T-cell (primary cell): ENCODE measurements around the gene PHF2. TPM values are rescaled to one million over a fixed set of nuclear protein-coding genes. Genes with fewer than 3 reads are reported as not detected.

Source experiments
- ATAC-seq, 4 experiments: fragments of 200-7000 bp in 3 of 4; fragments of 150-1000 bp in 1 of 4; cut with Tn5 transposase; replicated peaks in 1 of 4; 1 replicate in 3 of 4; 2 replicates in 1 of 4; pipeline ENCODE4 v1.10.0; 2021; ENCODE audit warnings: moderate library complexity in 3 of 4, mild to moderate bottlenecking in 2 of 4, moderate number of reproducible peaks in 1 of 4
- CTCF ChIA-PET, 2 donors: fragments of 300-600 bp; sonication (Branson Sonifier 250); formaldehyde crosslinking; loops; one replicate each; lab custom pipeline; 2022; ENCODE audit warnings: antibody characterized with exemption in 2 of 2; lab: Charles Lee
- POLR2A ChIA-PET, 2 donors: fragments of 300-600 bp; sonication (Branson Sonifier 250); formaldehyde crosslinking; loops; one replicate each; lab custom pipeline; 2022; ENCODE audit warnings: antibody characterized with exemption in 2 of 2; lab: Charles Lee
- DNase-seq, 35 experiments: peaks; one replicate each; pipeline versions ENCODE4 v3.0.0 to v3.0.0-alpha.2; 2013 to 2023
- H3K27ac ChIP-seq: one replicate; pipeline ENCODE4 v1.5.1; 2013; ENCODE audit warnings: low read length
- H3K27me3 ChIP-seq, 2 experiments: replicated peaks in 1 of 2; 1 replicate in 1 of 2; 2 replicates in 1 of 2; pipeline versions ENCODE4 v1.6.1 to v1.7.0; 2013; ENCODE audit warnings: low read length in 1 of 2, mixed read lengths in 1 of 2; ENCODE audit not compliant: control insufficient read depth in 2 of 2, insufficient read depth in 2 of 2; ENCODE audit errors: extremely low read depth in 1 of 2
- H3K36me3 ChIP-seq, 2 donors: 1 replicate in 1 of 2; 2 replicates in 1 of 2; pipeline versions ENCODE4 v1.6.1 to v1.7.0; 2013; ENCODE audit warnings: low read length in 1 of 2; ENCODE audit not compliant: control insufficient read depth in 2 of 2, insufficient read depth in 1 of 2; ENCODE audit errors: extremely low read depth in 1 of 2
- H3K4me1 ChIP-seq, 2 experiments: 1 replicate in 1 of 2; 2 replicates in 1 of 2; pipeline versions ENCODE4 v1.6.1 to v1.7.0; 2013; ENCODE audit warnings: low read length in 2 of 2, mixed read lengths in 1 of 2; ENCODE audit not compliant: insufficient read depth in 2 of 2, control insufficient read depth in 1 of 2; ENCODE audit errors: extremely low read depth in 1 of 2
- H3K4me3 ChIP-seq, 2 donors: 1 replicate in 1 of 2; 2 replicates in 1 of 2; pipeline versions ENCODE4 v1.5.1 to v1.7.0; 2013; ENCODE audit warnings: mild to moderate bottlenecking in 2 of 2, low read length in 1 of 2, moderate library complexity in 1 of 2; ENCODE audit not compliant: control insufficient read depth in 1 of 2; ENCODE audit errors: extremely low read depth in 1 of 2
- H3K9me3 ChIP-seq: 2 replicates; pipeline ENCODE4 v1.7.0; 2013
- H3K27ac Mint-ChIP-seq, 2 donors: one replicate each; pipeline ENCODE4 v1.8.0; 2020 to 2021; ENCODE audit warnings: mild to moderate bottlenecking in 2 of 2, mixed read lengths in 2 of 2
- H3K27me3 Mint-ChIP-seq, 2 donors: one replicate each; pipeline ENCODE4 v1.8.0; 2021 to 2022; ENCODE audit warnings: mixed read lengths in 2 of 2
- H3K36me3 Mint-ChIP-seq: one replicate; pipeline ENCODE4 v1.8.0; 2021; ENCODE audit warnings: mixed read lengths
- H3K4me1 Mint-ChIP-seq, 3 donors: one replicate each; pipeline ENCODE4 v1.8.0; 2020 to 2022; ENCODE audit warnings: mixed read lengths in 3 of 3, mild to moderate bottlenecking in 1 of 3
- H3K4me3 Mint-ChIP-seq, 3 donors: one replicate each; pipeline ENCODE4 v1.8.0; 2020 to 2022; ENCODE audit warnings: mild to moderate bottlenecking in 3 of 3, mixed read lengths in 3 of 3, moderate library complexity in 3 of 3
- H3K9me3 Mint-ChIP-seq, 3 donors: one replicate each; pipeline ENCODE4 v1.8.0; 2020 to 2022; ENCODE audit warnings: mixed read lengths in 3 of 3
- WGBS: methylation state at CpG from one replicate; pipeline ENCODE4 v1.1.5; 2013; ENCODE audit warnings: missing lambda C conversion rate; ENCODE audit not compliant: insufficient coverage; 5-methylcytosine and 5-hydroxymethylcytosine counted together
- total RNA-seq, 35 experiments: library from RNA in 6 of 35; stranded (reverse) in 6 of 35; fragments of 120-200 nt in 1 of 35; gene quantifications; one replicate each; pipeline versions ENCODE4 v1.2.1 to v1.2.4 and lab custom pipeline; 2013 to 2026

Gene PHF2
- total RNA-seq, 5 donors from 2014 or later (not counting 1 experiment from before 2014, with no cell fraction given) = 24.6 to 38.5 (median 34.6) TPM

- POLR2A ChIA-PET = no interaction called here
- H3K36me3 ChIP-seq = peaks cover 21 to 33% of the 10 kb centered on the region in 2 donors
- no peak for DNase-seq
- WGBS = no CpG with 5 or more reads among the region's 4 CpGs
- no peaks in the 10 kb centered on the region for H3K9me3 ChIP-seq
- H3K27ac ChIP-seq = no peak overlapping the region
- CTCF ChIA-PET = interaction anchor here in 1 of 2 donors (1.4 kb wide), 1 partner anchor 11 kb away, joined by 8 read pairs; the partner anchor contains the start of gene PHF2
- ATAC-seq = no peak
- no peaks in the 10 kb centered on the region for H3K27me3 ChIP-seq
- H3K27me3 Mint-ChIP-seq = no peaks in the 10 kb centered on the region
- peak overlapping the region in 1 of 2 donors; percentile 15 for H3K27ac Mint-ChIP-seq
- H3K36me3 Mint-ChIP-seq = peaks cover 19% of the 10 kb centered on the region
- peaks cover 18 to 27% (median 18%) of the 10 kb centered on the region in 3 donors for H3K4me1 Mint-ChIP-seq
- H3K4me1 ChIP-seq = peaks cover 0 to 13% of the 10 kb centered on the region in 2 experiments
- H3K9me3 Mint-ChIP-seq = no peaks in the 10 kb centered on the region
- H3K4me3 Mint-ChIP-seq = no peak overlapping the region
- no peak overlapping the region for H3K4me3 ChIP-seq
Measured at GRCh38 chr9:93565089-93565488, 11.3 kb upstream of the PHF2 start.

- Mint-ChIP-seq H3K27ac (peak overlapping the region; percentile 94 to 95), H3K9me3 (peaks cover 3 to 6% (median 3%) of the 10 kb centered on the region in 3 donors), H3K4me1 (peaks cover 18 to 27% (median 18%) of the 10 kb centered on the region in 3 donors), H3K4me3 (peak overlapping the region; percentile 80 to 86 (median 82)), H3K36me3 (peaks cover 22% of the 10 kb centered on the region), H3K27me3 (no peaks in the 10 kb centered on the region)
- peaks cover 2% of the 10 kb centered on the region for H3K9me3 ChIP-seq
- H3K4me3 ChIP-seq = peak overlapping the region; percentile 62 to 75
- peak; percentile 93 to 100 (median 97) for DNase-seq
- WGBS = 2% methylated on average over 62 of the region's 69 CpGs
- ATAC-seq = peak; percentile 93 to 99 (median 96)
- H3K4me1 ChIP-seq = peaks cover 0 to 13% of the 10 kb centered on the region in 2 experiments
- H3K27me3 ChIP-seq = no peaks in the 10 kb centered on the region
- POLR2A ChIA-PET = interaction anchor here in 1 of 2 donors (0.6 to 1.3 kb wide), 3 partner anchors 9 to 752 kb away, joined by 3 read pairs; no protein-coding TSS in a partner anchor
- peaks cover 21 to 27% of the 10 kb centered on the region in 2 donors for H3K36me3 ChIP-seq
- CTCF ChIA-PET = interaction anchor here (0.5 to 1.7 kb wide), 20 partner anchors 9 to 1452 kb away, joined by 3 to 14 read pairs (median 3); partner anchors contain the start of genes FAM120AOS (in 1 of the 2) and PHF2 (in 1 of the 2)
- peak overlapping the region; percentile 88 for H3K27ac ChIP-seq
Measured at GRCh38 chr9:93566408-93567270, 9.7 kb upstream of the PHF2 start.

- peaks cover 16% of the 10 kb centered on the region for H3K36me3 Mint-ChIP-seq
- peak overlapping the region; percentile 94 to 95 for H3K27ac Mint-ChIP-seq
- peaks cover 16 to 19% of the 10 kb centered on the region in 2 donors for H3K36me3 ChIP-seq
- no peaks in the 10 kb centered on the region for H3K27me3 Mint-ChIP-seq
- peaks cover 2% of the 10 kb centered on the region for H3K9me3 ChIP-seq
- H3K4me3 ChIP-seq = peak overlapping the region; percentile 62 to 75
- H3K27ac ChIP-seq = peak overlapping the region; percentile 88
- H3K4me1 Mint-ChIP-seq = peaks cover 18 to 27% (median 18%) of the 10 kb centered on the region in 3 donors
- ChIA-PET POLR2A (interaction anchor here in 1 of 2 donors (1.3 kb wide), 1 partner anchor 8 kb away, joined by 3 read pairs; no protein-coding TSS in a partner anchor), CTCF (interaction anchor here in 1 of 2 donors (1.2 to 1.7 kb wide), 5 partner anchors 11 to 503 kb away, joined by 3 to 14 read pairs (median 9); partner anchors contain the start of gene FAM120AOS)
- DNase-seq (no peak), ATAC-seq (peak in 1 of 4 experiments; percentile 1)
- no peaks in the 10 kb centered on the region for H3K27me3 ChIP-seq
- H3K9me3 Mint-ChIP-seq = peaks cover 3 to 6% (median 3%) of the 10 kb centered on the region in 3 donors
- H3K4me1 ChIP-seq = peaks cover 0 to 13% of the 10 kb centered on the region in 2 experiments
- H3K4me3 Mint-ChIP-seq = peak overlapping the region; percentile 80 to 86 (median 82)
- WGBS = 84% methylated on average over 4 of the region's 15 CpGs
Measured at GRCh38 chr9:93567271-93567959, 9.0 kb upstream of the PHF2 start.

- Mint-ChIP-seq H3K4me3 (no peak overlapping the region), H3K36me3 (peaks cover 12% of the 10 kb centered on the region), H3K27me3 (no peaks in the 10 kb centered on the region), H3K27ac (no peak overlapping the region), H3K4me1 (peaks cover 18 to 29% (median 18%) of the 10 kb centered on the region in 3 donors), H3K9me3 (peaks cover 3 to 6% (median 3%) of the 10 kb centered on the region in 3 donors)
- no peaks in the 10 kb centered on the region for H3K27me3 ChIP-seq
- ATAC-seq (no peak), DNase-seq (no peak)
- no peak overlapping the region for H3K27ac ChIP-seq
- H3K4me1 ChIP-seq = peaks cover 0 to 13% of the 10 kb centered on the region in 2 experiments
- no peak overlapping the region for H3K4me3 ChIP-seq
- CTCF ChIA-PET = no interaction called here
- H3K9me3 ChIP-seq = peaks cover 2% of the 10 kb centered on the region
- POLR2A ChIA-PET = no interaction called here
- peaks cover 9 to 11% of the 10 kb centered on the region in 2 donors for H3K36me3 ChIP-seq
- WGBS = 100% methylated on average over 2 of the region's 5 CpGs
Measured at GRCh38 chr9:93568169-93568568, 8.2 kb upstream of the PHF2 start.

- Mint-ChIP-seq H3K36me3 (peaks cover 3% of the 10 kb centered on the region), H3K27ac (peak overlapping the region in 1 of 2 donors; percentile 58), H3K4me3 (no peak overlapping the region), H3K9me3 (peaks cover 3 to 6% (median 3%) of the 10 kb centered on the region in 3 donors), H3K27me3 (no peaks in the 10 kb centered on the region), H3K4me1 (peaks cover 20 to 37% (median 22%) of the 10 kb centered on the region in 3 donors)
- H3K36me3 ChIP-seq = no peaks in the 10 kb centered on the region
- no peak overlapping the region for H3K4me3 ChIP-seq
- ChIA-PET POLR2A (no interaction called here), CTCF (no interaction called here)
- no peaks in the 10 kb centered on the region for H3K27me3 ChIP-seq
- 100% methylated on average over 1 of the region's 1 CpG for WGBS
- no peak overlapping the region for H3K27ac ChIP-seq
- H3K4me1 ChIP-seq = peaks cover 2 to 16% of the 10 kb centered on the region in 2 experiments
- DNase-seq = no peak
- H3K9me3 ChIP-seq = peaks cover 2% of the 10 kb centered on the region
- no peak for ATAC-seq
Measured at GRCh38 chr9:93569621-93570174, 6.7 kb upstream of the PHF2 start.
